T-helper 1 cell (primary cell): ENCODE results near the gene PLEKHA5.
"Not testable (repeated sequence)": the region's sequence is repeated elsewhere in the genome, so short reads cannot be mapped to it uniquely, and the experiment has no call there.

Source experiments
- DNase-seq, 5 donors: peaks; one replicate each; pipeline ENCODE4 v3.0.0-alpha.2; 2012 to 2020

The PLEKHA5 gene

GRCh38 chr12:19169222-19169621 is 39.7 kb downstream of the PLEKHA5 start:
- no peak for DNase-seq

GRCh38 chr12:19170286-19170685 is 40.8 kb downstream of the PLEKHA5 start:
- DNase-seq = not testable (repeated sequence)

- no peak for DNase-seq
Observed at GRCh38 chr12:19171731-19172130, 42.2 kb downstream of the PLEKHA5 start.

- DNase-seq = no peak
Observed at GRCh38 chr12:19177754-19178153, 48.2 kb downstream of the PLEKHA5 start.

- DNase-seq = no peak
Observed at GRCh38 chr12:19179986-19180385, 50.5 kb downstream of the PLEKHA5 start.

GRCh38 chr12:19181666-19182426 is 52.3 kb downstream of the PLEKHA5 start:
- no peak for DNase-seq

- DNase-seq = no peak
Observed at GRCh38 chr12:19183121-19183838, 53.7 kb downstream of the PLEKHA5 start.

GRCh38 chr12:19185262-19185929 is 55.9 kb downstream of the PLEKHA5 start:
- DNase-seq = no peak

GRCh38 chr12:19186722-19187661 is 57.5 kb downstream of the PLEKHA5 start:
- DNase-seq = peak in 1 of 5 donors; percentile 23

GRCh38 chr12:19189522-19189921 is 60.0 kb downstream of the PLEKHA5 start:
- no peak for DNase-seq

- no peak for DNase-seq
Observed at GRCh38 chr12:19190292-19191031, 60.9 kb downstream of the PLEKHA5 start.

- DNase-seq = no peak
Observed at GRCh38 chr12:19191089-19191488, 61.6 kb downstream of the PLEKHA5 start.

GRCh38 chr12:19191563-19191962 is 62.0 kb downstream of the PLEKHA5 start:
- no peak for DNase-seq

- no peak for DNase-seq
Observed at GRCh38 chr12:19192710-19193109, 63.2 kb downstream of the PLEKHA5 start.

- no peak for DNase-seq
Observed at GRCh38 chr12:19194963-19195362, 65.4 kb downstream of the PLEKHA5 start.

GRCh38 chr12:19196959-19197630 is 67.6 kb downstream of the PLEKHA5 start:
- no peak for DNase-seq

GRCh38 chr12:19198272-19198671 is 68.7 kb downstream of the PLEKHA5 start:
- DNase-seq = no peak

- DNase-seq = no peak
Observed at GRCh38 chr12:19199332-19199731, 69.8 kb downstream of the PLEKHA5 start.

GRCh38 chr12:19200261-19200660 is 70.7 kb downstream of the PLEKHA5 start:
- DNase-seq = no peak

- no peak for DNase-seq
Observed at GRCh38 chr12:19201661-19202060, 72.1 kb downstream of the PLEKHA5 start.

- no peak for DNase-seq
Observed at GRCh38 chr12:19203013-19203412, 73.5 kb downstream of the PLEKHA5 start.
